C4-2B (cell line): ENCODE measurements around the gene PTPRN2.

Experiments
- CTCF ChIP-seq: fragments of 450-650 bp; conservative IDR thresholded peaks from 2 replicates; pipeline ENCODE4 v1.5.1; 2017; ENCODE audit warnings: mild to moderate bottlenecking
- ZFX ChIP-seq: fragments of 450-650 bp; IDR thresholded peaks from 2 replicates; pipeline ENCODE4 v1.6.1; 2017

GRCh38 chr7:158241919-158242318 lies 345.7 kb downstream of the PTPRN2 start:
- no peak for TF ChIP-seq CTCF
- TF ChIP-seq ZFX = no peak
